HEK293T (cell line): ENCODE data around the gene XG.
"Not testable (repeated sequence)": the region's sequence is repeated elsewhere in the genome, so short reads cannot be mapped to it uniquely, and the experiment has no call there.

Experiments used
- CTCF ChIA-PET: fragments of 350-600 bp; formaldehyde crosslinking; extraction: SDS; loops from one replicate; lab custom pipeline; 2021; ENCODE audit warnings: antibody characterized with exemption, inconsistent platforms; lab: Yijun Ruan, JAX
- POLR2A ChIA-PET: fragments of 350-600 bp; formaldehyde crosslinking; extraction: SDS; loops from one replicate; lab custom pipeline; 2020; ENCODE audit warnings: antibody characterized with exemption, inconsistent platforms; lab: Yijun Ruan, JAX
- DNase-seq: peaks from one replicate; pipeline ENCODE4 v3.0.0; 2012; ENCODE audit warnings: mixed read lengths; ENCODE audit errors: extremely low spot score
- ARNT ChIP-seq: fragments of 450-650 bp; IDR thresholded peaks from 2 replicates; pipeline ENCODE4 v1.6.1; 2017; ENCODE audit warnings: mild to moderate bottlenecking
- BHLHE40 ChIP-seq: fragments of 450-650 bp; IDR thresholded peaks from 2 replicates; pipeline ENCODE4 v1.6.1; 2016; ENCODE audit warnings: mild to moderate bottlenecking, moderate library complexity, borderline replicate concordance
- CTBP1 ChIP-seq: fragments of 450-650 bp; IDR thresholded peaks from 2 replicates; pipeline ENCODE4 v1.6.1; 2016; ENCODE audit warnings: borderline replicate concordance
- ELF4 ChIP-seq: fragments of 450-650 bp; IDR thresholded peaks from 2 replicates; pipeline ENCODE4 v1.6.1; 2017; ENCODE audit warnings: antibody characterized with exemption
- FOXA1 ChIP-seq: fragments of 450-650 bp; IDR thresholded peaks from 2 replicates; pipeline ENCODE4 v1.6.1; 2016; ENCODE audit warnings: mild to moderate bottlenecking
- FOXK2 ChIP-seq: fragments of 450-650 bp; IDR thresholded peaks from 2 replicates; pipeline ENCODE4 v1.6.1; 2016; ENCODE audit warnings: mild to moderate bottlenecking
- FOXM1 ChIP-seq: fragments of 450-650 bp; IDR thresholded peaks from 2 replicates; pipeline ENCODE4 v1.6.1; 2017; ENCODE audit warnings: mild to moderate bottlenecking, borderline replicate concordance
- HDGF ChIP-seq: fragments of 450-650 bp; IDR thresholded peaks from 2 replicates; pipeline ENCODE4 v1.6.1; 2017; ENCODE audit warnings: antibody characterized with exemption, borderline replicate concordance
- L3MBTL2 ChIP-seq: fragments of 450-650 bp; conservative IDR thresholded peaks from 2 replicates; pipeline ENCODE4 v1.6.1; 2016; ENCODE audit warnings: mild to moderate bottlenecking
- LEF1 ChIP-seq: fragments of 450-650 bp; IDR thresholded peaks from 2 replicates; pipeline ENCODE4 v1.6.1; 2017; ENCODE audit warnings: mild to moderate bottlenecking, borderline replicate concordance
- NFRKB ChIP-seq: fragments of 450-650 bp; IDR thresholded peaks from 2 replicates; pipeline ENCODE4 v1.6.1; 2016; ENCODE audit warnings: mild to moderate bottlenecking, moderate library complexity
- SP1 ChIP-seq: fragments of 450-650 bp; IDR thresholded peaks from 2 replicates; pipeline ENCODE4 v1.6.1; 2017
- SUZ12 ChIP-seq: fragments of 450-650 bp; IDR thresholded peaks from 2 replicates; pipeline ENCODE4 v1.6.1; 2016; ENCODE audit warnings: mild to moderate bottlenecking
- TARDBP ChIP-seq: fragments of 450-650 bp; IDR thresholded peaks from 2 replicates; pipeline ENCODE4 v1.6.1; 2016
- ZNF384 ChIP-seq: fragments of 450-650 bp; IDR thresholded peaks from 2 replicates; pipeline ENCODE4 v1.6.1; 2016
- TF ChIP-seq, protein P1 (sequence below): fragments of 450-650 bp; IDR thresholded peaks from 2 replicates; pipeline ENCODE4 v1.6.1; 2016

Gene XG

DNA sequence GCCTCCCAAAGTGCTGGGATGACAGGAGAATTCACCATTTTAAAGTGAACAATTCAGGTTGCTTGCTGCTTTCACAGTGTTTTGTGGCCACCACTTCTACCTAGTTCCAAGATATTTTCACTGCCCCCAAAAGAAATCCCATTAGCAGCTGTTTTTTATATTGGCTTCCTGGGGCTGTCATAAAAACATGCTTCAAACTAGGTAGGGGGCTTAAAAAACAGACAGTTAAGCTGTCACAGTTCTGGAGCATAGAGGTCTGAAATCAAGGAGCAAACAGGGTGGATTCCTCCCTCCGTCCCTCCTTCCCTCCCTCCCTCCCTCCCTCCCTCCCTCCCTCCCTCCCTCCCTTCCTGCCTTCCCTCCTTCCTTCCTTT is 3.0 kb upstream of the XG start:
- TF ChIP-seq BHLHE40 (no peak), L3MBTL2 (no peak), NFRKB (no peak), TARDBP (no peak), ARNT (no peak), FOXA1 (no peak), FOXM1 (no peak), ELF4 (no peak), FOXK2 (no peak)
- ChIA-PET POLR2A (no interaction called here), CTCF (no interaction called here)
- DNase-seq: no peak

DNA sequence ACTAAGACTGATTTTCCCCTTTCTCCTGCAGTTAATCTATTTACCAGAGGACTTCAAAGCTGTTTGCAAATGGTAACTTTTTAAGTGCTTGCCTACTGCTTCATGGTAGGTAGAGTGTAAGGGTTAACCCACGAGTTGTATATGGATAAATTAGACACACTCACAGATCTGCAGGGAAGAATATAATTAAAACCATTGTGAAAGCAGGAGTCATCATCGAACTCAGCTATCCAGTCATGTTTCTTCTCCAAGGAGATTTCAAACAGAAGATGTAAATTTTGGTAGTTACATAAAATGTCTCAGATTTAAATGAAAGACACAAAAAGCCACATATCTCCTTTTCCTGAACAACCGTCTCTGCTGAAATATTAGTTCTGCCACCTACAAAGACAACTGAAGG is 549 bp upstream of the XG start:
- POLR2A ChIA-PET: no interaction called here
- no peak for TF ChIP-seq HDGF
- no peak for TF ChIP-seq FOXA1
- TF ChIP-seq NFRKB: no peak
- TF ChIP-seq BHLHE40: no peak
- TF ChIP-seq LEF1: no peak
- no peak for TF ChIP-seq FOXM1
- no peak for TF ChIP-seq CTBP1
- TF ChIP-seq L3MBTL2: no peak
- TF ChIP-seq ZNF384: no peak
- no peak for TF ChIP-seq ARNT
- TF ChIP-seq ELF4: no peak
- TF ChIP-seq TARDBP: no peak
- no peak for TF ChIP-seq SP1
- TF ChIP-seq, protein P1, sequence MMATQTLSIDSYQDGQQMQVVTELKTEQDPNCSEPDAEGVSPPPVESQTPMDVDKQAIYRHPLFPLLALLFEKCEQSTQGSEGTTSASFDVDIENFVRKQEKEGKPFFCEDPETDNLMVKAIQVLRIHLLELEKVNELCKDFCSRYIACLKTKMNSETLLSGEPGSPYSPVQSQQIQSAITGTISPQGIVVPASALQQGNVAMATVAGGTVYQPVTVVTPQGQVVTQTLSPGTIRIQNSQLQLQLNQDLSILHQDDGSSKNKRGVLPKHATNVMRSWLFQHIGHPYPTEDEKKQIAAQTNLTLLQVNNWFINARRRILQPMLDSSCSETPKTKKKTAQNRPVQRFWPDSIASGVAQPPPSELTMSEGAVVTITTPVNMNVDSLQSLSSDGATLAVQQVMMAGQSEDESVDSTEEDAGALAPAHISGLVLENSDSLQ: no peak
- no peak for TF ChIP-seq FOXK2
- TF ChIP-seq SUZ12: no peak
- no peak for DNase-seq
- CTCF ChIA-PET: no interaction called here

DNA sequence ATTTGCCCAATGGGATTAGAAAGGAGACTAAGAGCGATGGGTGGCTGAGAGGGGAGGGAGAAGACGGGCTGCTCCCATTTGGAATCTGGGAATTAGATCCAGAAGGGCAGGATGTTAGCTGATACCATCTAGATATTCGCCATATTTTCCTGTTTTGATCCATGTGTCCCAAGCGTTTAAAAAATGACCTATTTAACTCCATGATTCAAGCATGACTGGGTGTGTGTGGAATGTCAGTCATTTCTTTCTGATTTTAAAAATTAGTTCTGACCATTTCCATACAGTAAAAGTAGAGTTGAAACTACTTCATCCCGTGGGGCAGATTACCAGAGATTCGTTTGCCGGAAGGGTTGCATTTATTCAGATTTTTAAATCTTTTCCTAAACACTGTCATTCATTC is 601 bp downstream of the XG start:
- CTCF ChIA-PET, POLR2A ChIA-PET, DNase-seq: not testable (repeated sequence)

DNA sequence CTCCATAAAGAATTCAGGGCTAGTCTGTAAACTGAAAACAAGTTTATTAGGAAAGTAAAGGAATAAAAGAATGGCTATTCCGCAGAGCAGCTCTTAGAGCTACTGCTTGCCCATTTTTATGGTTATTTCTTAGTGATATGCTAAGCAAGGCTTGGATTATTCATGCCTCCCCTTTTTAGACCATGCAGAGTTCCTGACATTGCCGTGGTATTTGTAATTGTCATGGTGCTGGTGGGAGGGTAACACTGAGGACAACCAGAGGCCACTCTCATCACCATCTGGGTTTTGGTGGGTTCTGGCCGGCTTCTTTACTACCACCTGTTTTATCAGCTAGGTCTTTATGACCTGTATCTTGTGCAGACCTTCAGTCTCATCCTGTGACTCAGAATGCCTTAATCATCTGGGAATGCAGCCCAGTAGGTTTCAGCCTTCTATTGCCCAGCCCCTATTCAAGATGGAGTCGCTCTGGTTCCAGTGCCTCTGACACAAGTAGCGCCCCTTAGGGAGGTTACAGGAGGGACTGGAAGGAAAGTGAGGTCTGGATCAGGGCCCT is 3.4 kb downstream of the XG start:
- DNase-seq, POLR2A ChIA-PET, CTCF ChIA-PET: not testable (repeated sequence)

DNA sequence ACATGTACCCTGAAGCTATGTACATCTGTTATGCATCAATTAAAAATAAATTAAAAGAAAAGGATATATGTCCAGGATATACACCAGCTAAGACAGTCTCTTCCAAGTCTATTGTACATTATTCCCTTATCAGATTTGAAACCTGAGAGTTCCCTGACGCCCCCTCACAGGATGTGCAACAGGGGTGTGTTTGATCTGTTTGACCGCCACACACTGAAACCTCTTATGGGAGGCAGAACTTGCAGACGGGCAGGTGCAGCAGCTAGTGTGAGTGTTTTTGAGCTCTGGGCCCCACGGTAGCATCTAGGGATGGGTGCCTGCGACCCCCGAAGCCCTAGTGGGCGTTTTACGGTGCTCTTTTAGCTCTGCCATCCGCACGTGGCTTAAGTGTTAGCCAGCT is 4.7 kb downstream of the XG start:
- ChIA-PET CTCF (no interaction called here), POLR2A (no interaction called here)
- TF ChIP-seq LEF1 (no peak), FOXM1 (no peak), ZNF384 (no peak), SUZ12 (no peak), FOXK2 (no peak), ELF4 (no peak), NFRKB (no peak), SP1 (no peak), ARNT (no peak), HDGF (no peak), L3MBTL2 (no peak), CTBP1 (no peak), TARDBP (no peak), FOXA1 (no peak), BHLHE40 (no peak)
- TF ChIP-seq, protein P1: no peak
- no peak for DNase-seq

DNA sequence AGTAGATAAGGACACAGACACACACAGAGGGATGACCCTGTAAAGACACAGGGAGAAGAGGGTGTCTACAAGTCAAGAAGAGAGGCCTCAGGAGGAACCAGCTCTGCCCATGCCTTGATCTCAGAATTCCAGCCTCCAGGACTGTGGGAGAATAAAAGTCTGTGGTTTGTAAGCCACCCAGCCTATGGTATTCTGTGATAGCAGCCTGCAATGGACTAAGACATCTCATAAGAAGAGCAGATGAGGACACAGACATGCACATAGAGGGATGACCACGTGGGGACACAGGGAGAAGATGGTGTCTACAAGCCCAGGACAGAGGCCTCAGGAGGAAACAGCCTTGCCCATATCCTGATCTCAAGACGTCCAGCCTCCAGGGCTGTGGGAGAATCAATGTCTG is 9.4 kb downstream of the XG start:
- CTCF ChIA-PET: no interaction called here

DNA sequence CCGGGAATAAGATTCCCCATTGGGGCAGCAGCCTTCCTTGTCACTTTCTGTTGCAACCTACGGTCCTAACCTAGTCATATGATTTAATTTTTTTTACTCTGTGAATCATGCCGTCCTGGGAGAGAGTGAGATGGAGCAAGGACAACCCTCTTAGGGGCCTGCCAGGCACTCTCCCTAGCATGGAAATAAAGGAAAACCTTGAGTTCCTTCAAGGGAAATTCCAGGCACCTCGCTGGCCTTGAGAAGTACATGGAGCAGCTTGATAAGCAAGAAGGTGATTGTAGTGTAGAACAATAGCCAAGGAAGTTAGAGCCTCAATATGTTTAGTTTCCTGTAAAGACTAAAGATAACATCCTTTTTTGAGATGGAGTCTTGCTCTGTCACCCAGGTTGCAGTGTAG is 10.8 kb downstream of the XG start:
- CTCF ChIA-PET, DNase-seq, POLR2A ChIA-PET: not testable (repeated sequence)

More for the DNA sequence above, 9.4 kb downstream of the XG start:
- POLR2A ChIA-PET: no interaction called here
- DNase-seq: no peak
- no peak for TF ChIP-seq ELF4
- TF ChIP-seq TARDBP: no peak
- TF ChIP-seq CTBP1: no peak
- TF ChIP-seq FOXM1: no peak
- no peak for TF ChIP-seq HDGF
- TF ChIP-seq, protein P1: no peak
- no peak for TF ChIP-seq BHLHE40
- no peak for TF ChIP-seq L3MBTL2

DNA sequence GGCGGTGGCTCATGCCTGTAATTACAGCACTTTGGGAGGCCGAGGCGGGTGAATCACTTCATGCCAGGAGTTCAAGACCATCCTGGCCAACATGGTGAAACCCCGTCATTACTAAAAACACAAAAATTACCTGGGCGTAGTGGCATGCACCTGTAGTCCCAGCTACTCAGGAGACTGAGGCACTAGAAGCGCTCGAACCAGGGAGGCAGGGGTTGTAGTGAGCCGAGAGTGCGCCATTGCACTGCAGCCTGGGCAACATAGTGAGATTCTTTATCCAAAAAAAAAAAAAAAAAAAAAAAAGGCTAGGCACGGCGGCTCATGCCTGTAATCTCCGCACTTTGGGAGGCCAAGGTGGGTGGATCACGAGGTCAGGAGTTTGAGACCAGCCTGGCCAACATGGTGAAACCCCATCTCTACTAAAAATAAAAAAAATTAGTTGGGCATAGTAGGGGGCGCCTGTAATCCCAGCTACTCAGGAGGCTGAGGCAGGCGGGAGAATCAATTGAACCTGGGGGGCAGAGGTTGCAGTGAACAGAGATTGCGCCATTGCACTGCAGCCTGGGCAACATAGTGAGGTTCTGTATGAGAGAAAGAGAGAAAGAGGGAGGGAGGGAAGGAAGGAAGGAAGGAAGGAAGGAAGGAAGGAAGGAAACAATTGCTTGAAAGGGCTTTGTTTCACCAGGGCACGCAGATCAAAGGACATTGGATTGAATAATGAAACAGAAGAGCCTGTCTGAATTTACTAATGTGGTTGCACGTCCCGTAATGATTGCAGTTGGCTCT is 13.1 kb downstream of the XG start:
- POLR2A ChIA-PET, CTCF ChIA-PET, DNase-seq: not testable (repeated sequence)
